Heart left ventricle (tissue), 16 donors: ENCODE data around the gene CBFA2T3. TPM values are rescaled to one million over a fixed set of nuclear protein-coding genes. Genes with fewer than 3 reads are reported as not detected.

Experiments used
- ATAC-seq, 4 donors: fragments of 200-7000 bp; cut with Tn5 transposase; one replicate each; pipeline ENCODE4 v1.9.1; 2020 to 2022; ENCODE audit warnings: moderate library complexity in 4 of 4, mild to moderate bottlenecking in 3 of 4, moderate number of reproducible peaks in 1 of 4
- DNase-seq, 5 donors: peaks; one replicate each; pipeline ENCODE4 v3.0.0-alpha.2; 2020
- H3K27ac ChIP-seq, 12 donors: fragments of 200-600 bp; sonication (generic) in 4 of 12; one replicate each; pipeline versions ENCODE4 v1.5.0 to v1.8.0; 2016 to 2022; ENCODE audit warnings: mild to moderate bottlenecking in 2 of 12
- H3K27me3 ChIP-seq, 9 donors: fragments of 200-600 bp; sonication (generic) in 2 of 9; one replicate each; pipeline versions ENCODE4 v1.5.1 to v1.8.0; 2016 to 2022; ENCODE audit warnings: mild to moderate bottlenecking in 3 of 9
- H3K36me3 ChIP-seq, 9 donors: fragments of 200-600 bp; sonication (generic) in 2 of 9; one replicate each; pipeline versions ENCODE4 v1.5.0 to v1.8.0; 2018 to 2022; ENCODE audit warnings: mild to moderate bottlenecking in 2 of 9
- H3K4me1 ChIP-seq, 12 donors: fragments of 200-600 bp; sonication (generic) in 4 of 12; one replicate each; pipeline versions ENCODE4 v1.5.0 to v1.8.0; 2016 to 2022; ENCODE audit warnings: mild to moderate bottlenecking in 3 of 12
- H3K4me3 ChIP-seq, 12 donors: fragments of 200-600 bp; sonication (generic) in 4 of 12; one replicate each; pipeline versions ENCODE4 v1.5.0 to v1.8.0; 2017 to 2022; ENCODE audit warnings: mild to moderate bottlenecking in 9 of 12, moderate library complexity in 4 of 12
- H3K9me3 ChIP-seq, 12 donors: fragments of 200-600 bp; sonication (generic) in 4 of 12; one replicate each; pipeline versions ENCODE4 v1.5.0 to v1.8.0; 2016 to 2022; ENCODE audit warnings: mild to moderate bottlenecking in 1 of 12
- POLR2A ChIP-seq, 2 donors: fragments of 450-650 bp; IDR thresholded peaks; one replicate each; pipeline ENCODE4 v1.6.1; 2017; ENCODE audit warnings: antibody characterized with exemption in 2 of 2, mild to moderate bottlenecking in 2 of 2, moderate library complexity in 2 of 2
- WGBS, 4 donors: extraction: QIAGEN DNeasy Blood & Tissue Kit in 2 of 4; methylation state at CpG; one replicate each; pipeline versions ENCODE4 v1.1.5 to v1.1.7; 2013 to 2018; 5-methylcytosine and 5-hydroxymethylcytosine counted together
- intact Hi-C, 10 donors: fragments of 100-400 bp; cut with DNase I; formaldehyde crosslinking; loops; one replicate each; pipeline versions ENCODE4 v1.11.1 to v1.14.2; 2022
- polyA plus RNA-seq, 2 donors: library from polyadenylated mRNA; stranded (reverse); fragments of 200-250 nt; gene quantifications; one replicate each; pipeline ENCODE4 v1.2.3, GENCODE V29; 2013
- total RNA-seq, 9 donors: library from RNA; depleted of rRNA in 2 of 9; stranded (reverse); fragments of >200 nt in 2 of 9; fragmentation: NEBNext Ultra II Directional in 3 of 9; extraction: Animal tissue kit (Norgen Biotek cat#: 25700) in 3 of 9; gene quantifications; one replicate each; pipeline versions ENCODE4 v1.1.0 to v1.2.4, GENCODE V29; 2016 to 2023
- TF ChIP-seq, protein P1 (sequence below), 12 donors: fragments of 200-600 bp; sonication (generic) in 4 of 12; IDR thresholded peaks; one replicate each; pipeline versions ENCODE4 v1.5.0 to v1.8.0; 2018 to 2022; ENCODE audit warnings: antibody characterized with exemption in 12 of 12, mild to moderate bottlenecking in 5 of 12
- donor health status: ischemic (EF 13 %, LVEDD 7.1; RV severe dilation, severe dysfunction).
- donor health status: healthy with polysubstance abuse.
- donor health status: DM: no; HTN: yes; CAD: no.
- donor health status: DM: no; HTN: no; CAD: no.
- donor health status: ischemic (EF 25% LVEDD 6.9; RV normal size, moderate dysfunction).
- donor health status: ischemic (EF 25% LVEDD 5.7; RV mildly dilated, moderate dysfunction).
- donor health status: healthy.
- donor health status: DM: yes; HTN: yes; CAD: no.
- donor health status: ischemic (EF 35%, LVEDD 5.7; RV mildly dilated, moderate dysfunction).
- donor health status: nonischemic (EF 11% LVEDD 7.7; RV severe dilation, severe dysfunction).
- donor health status: DM: yes; HTN: yes; CAD: no.
- donor health status: PGD.
- donor health status: ischemic (EF 29% LVEDD 5.4; RV normal size, mild dysfunction).
- donor health status: nonischemic (EF 23%, LVEDD 6.1; RV moderate dilation, normal function).

The CBFA2T3 gene
- total and polyA plus RNA-seq, 11 donors, result 5.0 to 12.0 (median 5.8) TPM

GRCh38 chr16:88943741-88944140 lies 33.3 kb downstream of the CBFA2T3 start:
- Histone ChIP-seq H3K36me3 (peaks cover 0 to 2% (median 0%) of the 10 kb centered on the region in 9 donors), H3K9me3 (no peaks in the 10 kb centered on the region), H3K4me1 (peaks cover 1 to 23% (median 16%) of the 10 kb centered on the region in 12 donors), H3K27ac (no peak overlapping the region), H3K4me3 (no peak overlapping the region), H3K27me3 (peaks cover 0 to 23% (median 7%) of the 10 kb centered on the region in 9 donors)
- no peak for ATAC-seq
- intact Hi-C loops, result loop anchor here (2.0 to 10.0 kb wide), 10 partner anchors 126 to 344 kb away; partner anchors contain the start of genes ZNF778 (in 8 of the 10), ACSF3 (in 6 of the 10) and APRT (in 3 of the 10)
- 88 to 96% (median 94%) methylated on average over 20 of the region's 20 CpGs for WGBS, 4 donors
- peak in 1 of 5 donors; percentile 34 for DNase-seq
- TF ChIP-seq, protein P1, sequence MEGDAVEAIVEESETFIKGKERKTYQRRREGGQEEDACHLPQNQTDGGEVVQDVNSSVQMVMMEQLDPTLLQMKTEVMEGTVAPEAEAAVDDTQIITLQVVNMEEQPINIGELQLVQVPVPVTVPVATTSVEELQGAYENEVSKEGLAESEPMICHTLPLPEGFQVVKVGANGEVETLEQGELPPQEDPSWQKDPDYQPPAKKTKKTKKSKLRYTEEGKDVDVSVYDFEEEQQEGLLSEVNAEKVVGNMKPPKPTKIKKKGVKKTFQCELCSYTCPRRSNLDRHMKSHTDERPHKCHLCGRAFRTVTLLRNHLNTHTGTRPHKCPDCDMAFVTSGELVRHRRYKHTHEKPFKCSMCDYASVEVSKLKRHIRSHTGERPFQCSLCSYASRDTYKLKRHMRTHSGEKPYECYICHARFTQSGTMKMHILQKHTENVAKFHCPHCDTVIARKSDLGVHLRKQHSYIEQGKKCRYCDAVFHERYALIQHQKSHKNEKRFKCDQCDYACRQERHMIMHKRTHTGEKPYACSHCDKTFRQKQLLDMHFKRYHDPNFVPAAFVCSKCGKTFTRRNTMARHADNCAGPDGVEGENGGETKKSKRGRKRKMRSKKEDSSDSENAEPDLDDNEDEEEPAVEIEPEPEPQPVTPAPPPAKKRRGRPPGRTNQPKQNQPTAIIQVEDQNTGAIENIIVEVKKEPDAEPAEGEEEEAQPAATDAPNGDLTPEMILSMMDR (IDR thresholded peaks at IDR 0.05), result no peak
- TF ChIP-seq POLR2A (IDR thresholded peaks at IDR 0.05), result no peak

DNA sequence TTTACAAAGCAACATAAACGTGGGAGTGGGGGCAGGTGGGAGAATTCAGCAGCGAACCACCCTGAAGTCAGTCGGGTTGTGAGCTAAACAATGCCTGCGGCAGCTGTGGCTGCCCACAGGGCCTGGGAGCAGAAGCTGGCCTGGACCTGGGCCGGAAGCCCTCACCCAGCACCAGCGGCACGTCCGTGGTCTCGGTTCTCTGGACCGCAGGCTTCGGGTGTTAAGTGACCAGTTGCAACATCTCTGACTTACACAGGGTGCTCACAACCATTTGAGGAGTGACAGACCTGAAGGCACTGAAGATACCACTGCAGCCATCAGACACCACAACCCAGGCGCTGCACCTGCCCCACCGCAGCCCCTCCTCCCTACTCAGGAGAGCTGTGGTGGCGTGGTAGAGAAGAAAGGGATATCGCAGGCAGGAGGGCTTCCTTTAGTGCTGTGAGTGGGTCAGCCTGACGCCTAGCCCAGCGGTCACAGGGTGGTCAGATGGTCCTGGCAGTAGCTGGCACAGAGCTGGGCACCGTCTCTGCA lies 33.8 kb downstream of the CBFA2T3 start:
- H3K36me3 ChIP-seq, result peaks cover 0 to 2% (median 0%) of the 10 kb centered on the region in 9 donors
- H3K4me1 ChIP-seq, result peaks cover 6 to 29% (median 21%) of the 10 kb centered on the region in 12 donors
- H3K27ac ChIP-seq, result no peak overlapping the region
- WGBS, 4 donors, result 82 to 91% (median 87%) methylated on average over 17 to 18 of the region's 18 CpGs
- peaks cover 0 to 25% (median 7%) of the 10 kb centered on the region in 9 donors for H3K27me3 ChIP-seq
- no peak overlapping the region for H3K4me3 ChIP-seq
- TF ChIP-seq, protein P1 (IDR thresholded peaks at IDR 0.05), result no peak
- no peak for TF ChIP-seq POLR2A (IDR thresholded peaks at IDR 0.05)
- DNase-seq (peak in 1 of 5 donors; percentile 62), ATAC-seq (no peak)
- H3K9me3 ChIP-seq, result no peaks in the 10 kb centered on the region
- intact Hi-C loops, result loop anchor here (2.0 to 10.0 kb wide), 10 partner anchors 126 to 344 kb away; partner anchors contain the start of genes ZNF778 (in 8 of the 10), ACSF3 (in 6 of the 10) and APRT (in 3 of the 10)

GRCh38 chr16:88941913-88942909 lies 34.8 kb downstream of the CBFA2T3 start:
- Histone ChIP-seq H3K27ac (peak overlapping the region in 4 of 12 donors; percentile 29 to 95 (median 66)), H3K9me3 (no peaks in the 10 kb centered on the region), H3K4me1 (peaks cover 9 to 39% (median 31%) of the 10 kb centered on the region in 12 donors), H3K4me3 (peak overlapping the region in 11 of 12 donors; percentile 11 to 86 (median 68)), H3K36me3 (peaks cover 0 to 2% (median 0%) of the 10 kb centered on the region in 9 donors), H3K27me3 (peaks cover 0 to 28% (median 7%) of the 10 kb centered on the region in 9 donors)
- ATAC-seq (peak in 3 of 4 donors; percentile 31 to 51 (median 48)), DNase-seq (peak in 3 of 5 donors; percentile 52 to 85 (median 61))
- intact Hi-C loops, result loop anchor here (1.0 to 10.0 kb wide), 15 partner anchors 21 to 345 kb away; partner anchors contain the start of genes ZNF778 (in 10 of the 10), ACSF3 (in 6 of the 10) and APRT (in 3 of the 10)
- WGBS, 4 donors, result 27 to 46% (median 28%) methylated on average over 30 to 54 of the region's 54 CpGs
- TF ChIP-seq, protein P1 (IDR thresholded peaks at IDR 0.05), result peak; percentile 42 to 95 (median 72)
- TF ChIP-seq POLR2A (IDR thresholded peaks at IDR 0.05), result no peak
